ENCODE results near the gene GRIN3B. TPM values are rescaled to one million over a fixed set of nuclear protein-coding genes. Genes with fewer than 3 reads are reported as not detected.

Gene GRIN3B
- total RNA-seq, 2 experiments from 2014 or later = 0.07 TPM; not detected in 1

- Mint-ChIP-seq H3K4me3 (no peak overlapping the region), H3K27ac (no peak overlapping the region), H3K9me3 (peaks cover 14% of the 10 kb centered on the region), H3K4me1 (ENCODE audit: low read depth) (peaks cover 19% of the 10 kb centered on the region), H3K36me3 (ENCODE audit: low read depth) (peaks cover 29% of the 10 kb centered on the region), H3K27me3 (no peaks in the 10 kb centered on the region)
- CTCF ChIA-PET = interaction anchor here (2.2 kb wide), 1 partner anchor 11 kb away, joined by 5 read pairs; no protein-coding TSS in a partner anchor
- ATAC-seq (no peak), DNase-seq (no peak)
- intact Hi-C loops (cut with micrococcal nuclease) = no loop called here
- POLR2A ChIA-PET = interaction anchor here (1.5 to 1.6 kb wide), 2 partner anchors 11 to 13 kb away, joined by 3 to 4 read pairs; no protein-coding TSS in a partner anchor
- TF ChIP-seq, protein P1, sequence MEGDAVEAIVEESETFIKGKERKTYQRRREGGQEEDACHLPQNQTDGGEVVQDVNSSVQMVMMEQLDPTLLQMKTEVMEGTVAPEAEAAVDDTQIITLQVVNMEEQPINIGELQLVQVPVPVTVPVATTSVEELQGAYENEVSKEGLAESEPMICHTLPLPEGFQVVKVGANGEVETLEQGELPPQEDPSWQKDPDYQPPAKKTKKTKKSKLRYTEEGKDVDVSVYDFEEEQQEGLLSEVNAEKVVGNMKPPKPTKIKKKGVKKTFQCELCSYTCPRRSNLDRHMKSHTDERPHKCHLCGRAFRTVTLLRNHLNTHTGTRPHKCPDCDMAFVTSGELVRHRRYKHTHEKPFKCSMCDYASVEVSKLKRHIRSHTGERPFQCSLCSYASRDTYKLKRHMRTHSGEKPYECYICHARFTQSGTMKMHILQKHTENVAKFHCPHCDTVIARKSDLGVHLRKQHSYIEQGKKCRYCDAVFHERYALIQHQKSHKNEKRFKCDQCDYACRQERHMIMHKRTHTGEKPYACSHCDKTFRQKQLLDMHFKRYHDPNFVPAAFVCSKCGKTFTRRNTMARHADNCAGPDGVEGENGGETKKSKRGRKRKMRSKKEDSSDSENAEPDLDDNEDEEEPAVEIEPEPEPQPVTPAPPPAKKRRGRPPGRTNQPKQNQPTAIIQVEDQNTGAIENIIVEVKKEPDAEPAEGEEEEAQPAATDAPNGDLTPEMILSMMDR (IDR thresholded peaks at IDR 0.05) = no peak
Measured at GRCh38 chr19:1053176-1054101, 53.2 kb downstream of the GRIN3B start.

DNA sequence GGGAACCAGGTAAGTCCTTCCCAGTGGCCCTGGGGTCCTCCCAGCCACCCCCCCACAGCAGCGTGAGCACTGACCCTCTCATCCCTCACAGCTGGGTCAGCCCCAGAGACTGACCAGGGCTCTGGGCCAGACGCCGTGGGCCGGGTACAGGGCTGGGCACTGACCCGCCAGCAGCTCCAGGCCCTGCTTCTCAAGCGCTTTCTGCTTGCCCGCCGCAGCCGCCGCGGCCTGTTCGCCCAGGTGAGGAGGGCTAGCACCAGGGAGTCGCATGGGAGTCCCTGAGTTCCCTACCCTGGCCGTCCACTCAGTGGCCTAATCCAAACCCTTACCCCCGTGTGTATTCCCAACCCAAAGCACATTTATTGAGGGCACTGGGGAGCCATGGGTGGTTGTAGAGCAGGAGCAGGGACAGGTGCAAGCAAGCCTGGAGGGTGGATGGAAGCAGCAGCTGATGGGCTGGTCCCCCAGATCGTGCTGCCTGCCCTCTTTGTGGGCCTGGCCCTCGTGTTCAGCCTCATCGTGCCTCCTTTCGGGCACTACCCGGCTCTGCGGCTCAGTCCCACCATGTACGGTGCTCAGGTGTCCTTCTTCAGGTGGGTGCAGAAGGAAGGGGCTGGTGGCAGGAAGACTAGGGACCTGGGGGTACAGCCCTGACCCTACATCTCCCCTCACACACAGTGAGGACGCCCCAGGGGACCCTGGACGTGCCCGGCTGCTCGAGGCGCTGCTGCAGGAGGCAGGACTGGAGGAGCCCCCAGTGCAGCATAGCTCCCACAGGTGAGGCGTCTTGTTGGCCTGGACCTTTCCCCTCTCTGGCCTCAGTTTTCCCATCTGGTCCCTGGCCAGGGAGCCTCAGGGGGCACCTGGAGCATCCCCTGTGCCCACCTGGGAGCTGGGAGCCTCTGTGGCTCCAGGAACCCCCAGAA is 54.1 kb downstream of the GRIN3B start:
- ChIA-PET CTCF (interaction anchor here (2.2 kb wide), 1 partner anchor 10 kb away, joined by 5 read pairs; no protein-coding TSS in a partner anchor), POLR2A (interaction anchor here (0.6 to 1.6 kb wide), 4 partner anchors 10 to 49 kb away, joined by 3 to 4 read pairs (median 3); partner anchors contain the start of gene GPX4)
- H3K4me3 Mint-ChIP-seq = no peak overlapping the region

GRCh38 chr19:1055028-1055425 is 54.8 kb downstream of the GRIN3B start:
- Mint-ChIP-seq H3K4me3 (no peak overlapping the region), H3K27ac (no peak overlapping the region), H3K36me3 (ENCODE audit: low read depth) (peaks cover 34% of the 10 kb centered on the region), H3K4me1 (ENCODE audit: low read depth) (peaks cover 20% of the 10 kb centered on the region), H3K9me3 (peaks cover 14% of the 10 kb centered on the region), H3K27me3 (no peaks in the 10 kb centered on the region)
- no peak for ATAC-seq
- POLR2A ChIA-PET = interaction anchor here (0.6 to 1.9 kb wide), 4 partner anchors 11 to 48 kb away, joined by 3 to 5 read pairs (median 3); partner anchors contain the start of gene GPX4
- TF ChIP-seq, protein P1 (IDR thresholded peaks at IDR 0.05) = no peak
- CTCF ChIA-PET = no interaction called here
- DNase-seq = no peak
- intact Hi-C loops (cut with micrococcal nuclease) = no loop called here

More for the DNA sequence above, 54.1 kb downstream of the GRIN3B start:
- H3K4me1 Mint-ChIP-seq (ENCODE audit: low read depth) = peaks cover 20% of the 10 kb centered on the region
- no peaks in the 10 kb centered on the region for H3K27me3 Mint-ChIP-seq
- DNase-seq = no peak
- no peak overlapping the region for H3K27ac Mint-ChIP-seq
- ATAC-seq = no peak
- H3K36me3 Mint-ChIP-seq (ENCODE audit: low read depth) = peaks cover 31% of the 10 kb centered on the region
- intact Hi-C loops (cut with micrococcal nuclease) = no loop called here
- H3K9me3 Mint-ChIP-seq = peaks cover 14% of the 10 kb centered on the region
- TF ChIP-seq, protein P1 (IDR thresholded peaks at IDR 0.05) = no peak

DNA sequence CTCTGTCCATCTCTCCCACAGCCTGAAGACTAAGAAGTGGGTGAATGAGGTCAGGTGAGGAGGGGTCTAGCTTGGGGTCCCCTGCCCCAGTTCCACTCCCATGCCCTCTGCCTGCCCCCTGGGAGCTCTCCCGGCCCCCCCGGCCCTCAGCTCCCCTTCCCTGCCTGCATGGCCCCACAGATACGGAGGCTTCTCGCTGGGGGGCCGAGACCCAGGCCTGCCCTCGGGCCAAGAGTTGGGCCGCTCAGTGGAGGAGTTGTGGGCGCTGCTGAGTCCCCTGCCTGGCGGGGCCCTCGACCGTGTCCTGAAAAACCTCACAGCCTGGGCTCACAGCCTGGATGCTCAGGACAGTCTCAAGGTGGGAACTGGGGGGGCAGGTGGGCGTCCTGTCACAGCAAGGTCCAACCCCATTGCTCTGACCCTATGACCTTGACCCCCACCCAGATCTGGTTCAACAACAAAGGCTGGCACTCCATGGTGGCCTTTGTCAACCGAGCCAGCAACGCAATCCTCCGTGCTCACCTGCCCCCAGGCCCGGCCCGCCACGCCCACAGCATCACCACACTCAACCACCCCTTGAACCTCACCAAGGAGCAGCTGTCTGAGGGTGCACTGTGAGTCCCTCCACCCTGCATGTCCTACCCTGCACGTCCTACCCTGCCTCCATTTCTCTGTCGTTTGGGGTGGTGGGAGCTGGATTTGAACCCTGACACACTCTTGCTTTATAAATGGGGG is 55.8 kb downstream of the GRIN3B start:
- H3K27ac Mint-ChIP-seq = peak overlapping the region; percentile 16
- ATAC-seq (no peak), DNase-seq (no peak)
- POLR2A ChIA-PET = interaction anchor here (0.6 to 1.9 kb wide), 6 partner anchors 12 to 47 kb away, joined by 3 to 5 read pairs (median 3); partner anchors contain the start of genes ARHGAP45 and GPX4
- intact Hi-C loops (cut with micrococcal nuclease) = no loop called here
- peaks cover 34% of the 10 kb centered on the region for H3K36me3 Mint-ChIP-seq (ENCODE audit: low read depth)
- peaks cover 14% of the 10 kb centered on the region for H3K9me3 Mint-ChIP-seq
- CTCF ChIA-PET = interaction anchor here (0.8 to 3.3 kb wide), 3 partner anchors 10 to 211 kb away, joined by 3 to 14 read pairs (median 3); partner anchors contain the start of gene ARHGAP45
- TF ChIP-seq, protein P1 (IDR thresholded peaks at IDR 0.05) = no peak
- peaks cover 20% of the 10 kb centered on the region for H3K4me1 Mint-ChIP-seq (ENCODE audit: low read depth)
- H3K27me3 Mint-ChIP-seq = no peaks in the 10 kb centered on the region
- H3K4me3 Mint-ChIP-seq = no peak overlapping the region

All from activated CD8-positive, alpha-beta T cell treated with anti-CD3 and anti-CD28 coated beads for 36 hours (primary cell).